ENCODE results near the gene CTBP2.

DNA sequence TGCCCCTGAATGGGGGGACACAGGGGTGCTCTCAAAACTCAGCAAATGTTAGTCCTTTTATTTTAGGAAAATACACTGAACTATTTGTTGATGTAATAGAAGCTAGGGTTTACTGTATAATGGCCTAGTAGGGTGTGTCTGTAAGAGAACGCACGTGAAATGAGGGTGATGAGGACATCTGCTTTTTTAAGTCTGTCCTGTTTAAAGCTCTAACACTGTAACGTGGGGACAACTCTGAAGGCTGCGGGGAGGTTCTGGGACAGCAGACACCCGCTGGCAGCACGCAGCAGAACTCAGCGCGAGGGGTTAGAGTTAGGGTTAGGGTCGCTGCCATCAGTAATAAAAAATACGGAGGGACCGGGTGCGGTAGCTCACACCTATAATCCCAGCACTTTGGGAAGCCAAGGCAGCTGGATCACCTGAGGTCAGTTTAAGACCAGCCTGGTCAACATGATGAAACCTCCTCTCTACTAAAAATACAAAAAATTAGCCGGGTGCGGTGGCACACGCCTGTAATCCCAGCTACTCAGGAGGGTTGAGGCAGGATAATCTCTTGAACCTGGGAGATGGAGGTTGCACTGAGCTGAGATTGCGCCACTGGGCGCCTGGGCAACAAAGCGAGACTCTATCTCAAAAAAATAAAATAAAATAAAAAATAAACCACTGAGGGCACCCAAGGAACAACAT, 98.0 kb downstream of the CTBP2 start:
- no peak for TF ChIP-seq EZH2 (optimal IDR thresholded peaks at IDR 0.05; ENCODE audit: low read depth, low read length)
- no peak for TF ChIP-seq CTCF (IDR thresholded peaks at IDR 0.05; ENCODE audit: low read length)

All from MM.1S (cell line).